ENCODE measurements around the gene PXK. TPM values are rescaled to one million over a fixed set of nuclear protein-coding genes. Genes with fewer than 3 reads are reported as not detected.

The PXK gene
- total RNA-seq, 4 donors from 2014 or later: 22.7 to 51.3 (median 41.0) TPM

DNA sequence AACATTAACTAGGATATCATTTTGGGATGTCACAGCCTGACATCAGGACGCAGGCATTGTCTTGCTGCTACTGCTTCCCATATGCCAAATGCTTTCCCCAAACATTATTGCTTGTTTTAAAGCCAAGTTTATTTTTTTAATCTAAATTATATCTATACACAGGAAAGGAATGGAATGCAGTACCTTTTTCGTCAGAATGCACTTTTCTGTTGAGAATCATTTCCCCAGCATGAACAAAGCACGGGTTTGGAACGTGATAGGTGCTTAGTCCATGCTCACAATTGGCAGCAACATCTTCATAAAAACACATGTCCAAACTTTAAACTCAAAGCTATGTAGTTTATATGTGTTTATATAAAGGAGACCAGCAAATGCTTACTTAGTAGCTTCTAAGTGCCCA is 26.1 kb downstream of the PXK start:
- DNase-seq (ENCODE audit: low spot score in 2 of 2): no peak
- 87 to 93% methylated on average over 4 of the region's 4 CpGs for WGBS, 2 donors
- peaks cover 0 to 12% (median 3%) of the 10 kb centered on the region in 4 donors for H3K4me1 ChIP-seq
- H3K27ac ChIP-seq: no peak overlapping the region
- H3K9me3 ChIP-seq: no peaks in the 10 kb centered on the region
- H3K27me3 ChIP-seq: no peaks in the 10 kb centered on the region
- no peak for TF ChIP-seq EP300 (IDR thresholded peaks at IDR 0.05)
- TF ChIP-seq, protein P1, sequence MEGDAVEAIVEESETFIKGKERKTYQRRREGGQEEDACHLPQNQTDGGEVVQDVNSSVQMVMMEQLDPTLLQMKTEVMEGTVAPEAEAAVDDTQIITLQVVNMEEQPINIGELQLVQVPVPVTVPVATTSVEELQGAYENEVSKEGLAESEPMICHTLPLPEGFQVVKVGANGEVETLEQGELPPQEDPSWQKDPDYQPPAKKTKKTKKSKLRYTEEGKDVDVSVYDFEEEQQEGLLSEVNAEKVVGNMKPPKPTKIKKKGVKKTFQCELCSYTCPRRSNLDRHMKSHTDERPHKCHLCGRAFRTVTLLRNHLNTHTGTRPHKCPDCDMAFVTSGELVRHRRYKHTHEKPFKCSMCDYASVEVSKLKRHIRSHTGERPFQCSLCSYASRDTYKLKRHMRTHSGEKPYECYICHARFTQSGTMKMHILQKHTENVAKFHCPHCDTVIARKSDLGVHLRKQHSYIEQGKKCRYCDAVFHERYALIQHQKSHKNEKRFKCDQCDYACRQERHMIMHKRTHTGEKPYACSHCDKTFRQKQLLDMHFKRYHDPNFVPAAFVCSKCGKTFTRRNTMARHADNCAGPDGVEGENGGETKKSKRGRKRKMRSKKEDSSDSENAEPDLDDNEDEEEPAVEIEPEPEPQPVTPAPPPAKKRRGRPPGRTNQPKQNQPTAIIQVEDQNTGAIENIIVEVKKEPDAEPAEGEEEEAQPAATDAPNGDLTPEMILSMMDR (IDR thresholded peaks at IDR 0.05): no peak
- no peaks in the 10 kb centered on the region for H3K36me3 ChIP-seq
- no peak overlapping the region for H3K4me3 ChIP-seq

DNA sequence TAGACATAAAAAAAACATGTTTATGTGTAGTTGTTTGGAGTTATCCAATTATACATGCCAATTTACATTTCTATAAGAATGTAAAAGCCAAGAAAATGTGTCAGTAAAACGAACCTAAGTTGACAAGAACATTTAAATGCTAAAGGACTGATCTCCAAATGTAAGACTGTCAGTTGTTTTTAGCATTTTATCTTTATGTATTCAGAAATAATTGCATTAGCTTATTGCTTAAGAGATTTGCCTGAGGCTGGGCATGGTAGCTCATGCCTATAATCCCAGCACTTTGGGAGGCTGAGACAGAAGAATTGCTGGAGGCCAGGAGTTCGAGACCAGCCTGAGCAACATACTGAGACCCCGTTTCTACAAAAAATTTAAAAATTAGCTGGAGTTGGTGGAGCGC is 26.9 kb downstream of the PXK start:
- DNase-seq (ENCODE audit: low spot score in 2 of 2): no peak
- H3K27me3 ChIP-seq: no peaks in the 10 kb centered on the region
- peaks cover 0 to 12% (median 3%) of the 10 kb centered on the region in 4 donors for H3K4me1 ChIP-seq
- no peaks in the 10 kb centered on the region for H3K9me3 ChIP-seq
- no peak overlapping the region for H3K27ac ChIP-seq
- H3K36me3 ChIP-seq: no peaks in the 10 kb centered on the region
- TF ChIP-seq, protein P1 (IDR thresholded peaks at IDR 0.05): no peak
- no peak for TF ChIP-seq POLR2A (IDR thresholded peaks at IDR 0.05)
- TF ChIP-seq EP300 (IDR thresholded peaks at IDR 0.05): no peak
- no peak overlapping the region for H3K4me3 ChIP-seq
- WGBS, 2 donors: 91 to 93% methylated on average over 4 of the region's 4 CpGs

DNA sequence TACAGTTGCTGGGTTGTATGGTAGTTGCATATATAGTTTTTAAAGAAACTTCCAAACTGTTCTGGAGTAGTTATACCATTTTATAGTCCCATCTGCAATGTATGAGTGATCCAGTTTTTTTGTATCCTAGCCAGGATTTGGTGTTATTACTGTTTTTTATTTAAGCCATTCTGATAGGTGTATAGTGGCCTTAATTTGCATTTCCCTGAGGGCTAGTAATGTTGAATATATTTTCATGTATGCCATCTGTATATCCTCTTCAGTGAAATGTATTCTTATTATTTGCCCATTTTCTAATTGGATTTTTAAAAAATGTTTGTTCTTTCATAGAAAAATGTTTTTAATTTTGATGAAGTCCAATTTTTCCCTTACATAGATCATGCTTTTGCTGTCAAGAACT is 29.2 kb downstream of the PXK start:
- no peaks in the 10 kb centered on the region for H3K9me3 ChIP-seq
- H3K4me1 ChIP-seq: no peaks in the 10 kb centered on the region
- no peak overlapping the region for H3K4me3 ChIP-seq
- H3K36me3 ChIP-seq: no peaks in the 10 kb centered on the region
- TF ChIP-seq, protein P1 (IDR thresholded peaks at IDR 0.05): no peak
- no peak for TF ChIP-seq POLR2A (IDR thresholded peaks at IDR 0.05)
- no peak for TF ChIP-seq EP300 (IDR thresholded peaks at IDR 0.05)
- no peaks in the 10 kb centered on the region for H3K27me3 ChIP-seq
- DNase-seq (ENCODE audit: low spot score in 2 of 2): no peak
- no peak overlapping the region for H3K27ac ChIP-seq

DNA sequence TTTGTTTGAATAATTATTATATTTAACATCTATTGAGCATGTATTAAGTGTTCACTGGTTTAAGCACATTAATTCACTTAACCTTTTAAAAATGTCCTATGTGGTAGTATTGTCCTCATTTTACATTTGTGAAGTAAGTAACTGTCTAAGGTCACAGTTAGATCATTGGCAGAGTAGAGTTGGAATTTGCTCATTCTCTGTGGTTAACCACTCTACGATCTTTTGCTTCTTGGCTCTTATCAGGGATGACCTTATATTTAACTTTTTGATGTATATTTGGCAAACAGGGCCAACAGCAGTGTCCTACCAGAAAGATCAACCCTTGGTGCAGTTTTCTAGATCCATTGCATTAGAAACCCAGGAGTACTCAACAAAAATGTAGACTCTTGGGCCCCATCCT is 34.0 kb downstream of the PXK start:
- TF ChIP-seq POLR2A (IDR thresholded peaks at IDR 0.05) (no peak), EP300 (IDR thresholded peaks at IDR 0.05) (no peak)
- TF ChIP-seq, protein P1 (IDR thresholded peaks at IDR 0.05): no peak
- H3K27me3 ChIP-seq: no peaks in the 10 kb centered on the region
- no peaks in the 10 kb centered on the region for H3K4me1 ChIP-seq
- no peak overlapping the region for H3K4me3 ChIP-seq
- no peak for DNase-seq (ENCODE audit: low spot score in 2 of 2)
- H3K27ac ChIP-seq: no peak overlapping the region
- WGBS, 2 donors: 67 to 76% methylated on average over 1 of the region's 1 CpG
- no peaks in the 10 kb centered on the region for H3K9me3 ChIP-seq
- H3K36me3 ChIP-seq: peaks cover 0 to 16% (median 0%) of the 10 kb centered on the region in 3 donors

DNA sequence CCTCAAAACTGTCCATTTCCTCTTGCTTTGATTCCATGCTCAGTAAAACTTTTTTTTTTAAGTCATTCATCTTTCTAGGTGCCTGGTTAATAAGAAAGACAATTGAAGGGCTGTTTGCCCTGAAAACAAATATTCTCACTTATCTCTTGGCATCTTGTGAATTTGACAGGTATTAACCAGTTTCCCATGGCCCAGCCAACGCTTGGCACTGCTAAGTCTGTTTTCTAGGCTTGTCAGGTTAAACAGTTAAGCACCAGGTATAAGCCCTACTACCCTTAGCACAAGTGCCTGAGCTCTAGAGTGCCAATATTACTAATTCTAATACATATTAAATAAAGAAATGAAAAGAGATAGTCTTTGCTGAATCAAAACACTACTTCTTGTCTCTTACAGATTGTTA is 36.3 kb downstream of the PXK start:
- H3K4me3 ChIP-seq: no peak overlapping the region
- H3K27me3 ChIP-seq: no peaks in the 10 kb centered on the region
- H3K36me3 ChIP-seq: peaks cover 0 to 19% (median 0%) of the 10 kb centered on the region in 3 donors
- no peak overlapping the region for H3K27ac ChIP-seq
- H3K9me3 ChIP-seq: no peaks in the 10 kb centered on the region
- TF ChIP-seq POLR2A (IDR thresholded peaks at IDR 0.05): no peak
- no peak for TF ChIP-seq EP300 (IDR thresholded peaks at IDR 0.05)
- TF ChIP-seq, protein P1 (IDR thresholded peaks at IDR 0.05): no peak
- H3K4me1 ChIP-seq: no peaks in the 10 kb centered on the region
- WGBS, 2 donors: 100% methylated on average over 1 of the region's 1 CpG
- no peak for DNase-seq (ENCODE audit: low spot score in 2 of 2)

Measured in tibial nerve (tissue), 4 donors.